Limb (tissue), 2 donors: Measurements from ENCODE around the gene FCHO1.
"Not testable (repeated sequence)": the region's sequence is repeated elsewhere in the genome, so short reads cannot be mapped to it uniquely, and the experiment has no call there.

Experiments used
- DNase-seq, 2 donors: peaks; one replicate each; pipeline ENCODE4 v3.0.0-alpha.2; 2016; ENCODE audit errors: extremely low spot score in 2 of 2

FCHO1 gene

DNA sequence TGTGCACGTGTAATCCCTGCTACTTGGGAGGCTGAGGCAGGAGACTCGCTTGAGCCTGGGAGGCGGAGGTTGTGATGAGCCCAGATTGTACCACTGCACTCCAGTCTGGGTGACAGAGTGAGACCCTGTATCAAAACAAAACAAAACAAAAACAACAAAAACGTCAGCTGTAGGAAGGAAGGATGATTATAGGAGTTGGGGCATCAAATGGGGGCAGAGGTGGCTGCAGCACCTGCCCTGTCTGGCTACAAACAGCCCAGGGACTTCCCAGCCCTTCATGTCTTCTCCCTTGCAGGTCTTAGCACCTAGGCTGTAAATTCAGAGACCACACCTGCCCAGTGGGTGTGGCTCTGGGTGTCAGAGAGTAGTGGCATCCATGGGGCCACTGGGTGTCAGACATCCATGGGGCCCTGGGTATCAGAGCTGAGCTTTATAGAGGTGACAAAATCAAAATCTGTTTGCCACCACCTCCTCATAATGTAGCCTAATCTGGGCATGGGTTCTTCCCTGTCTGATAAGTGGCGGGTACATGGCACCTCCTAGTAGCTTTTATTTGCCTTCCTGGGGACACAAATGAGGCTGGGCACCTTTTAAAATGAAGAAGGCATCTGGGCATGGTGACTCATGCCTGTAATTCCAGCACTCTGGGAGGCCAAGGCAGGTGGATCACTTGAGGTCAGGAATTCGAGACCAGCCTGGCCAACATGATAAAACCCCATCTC, 38.9 kb downstream of the FCHO1 start:
- no peak for DNase-seq

GRCh38 chr19:17794412-17794730, 43.1 kb downstream of the FCHO1 start:
- DNase-seq: no peak

GRCh38 chr19:17794731-17795494, 43.6 kb downstream of the FCHO1 start, which contains the start of gene B3GNT3:
Gene B3GNT3 (plus strand): TSS chr19:17795138. CDS start chr19:17807808, 12,670 bp downstream.
- peak in 1 of 2 donors; percentile 62 for DNase-seq

GRCh38 chr19:17795495-17795856, 44.2 kb downstream of the FCHO1 start:
- no peak for DNase-seq

GRCh38 chr19:17796013-17796837, 44.9 kb downstream of the FCHO1 start:
- DNase-seq: no peak

- DNase-seq: no peak
These were observed 45.7 kb downstream of the FCHO1 start for GRCh38 chr19:17796838-17797423.

- no peak for DNase-seq
These were observed 46.3 kb downstream of the FCHO1 start for GRCh38 chr19:17797424-17798201.

- not testable (repeated sequence) for DNase-seq
These were observed 47.3 kb downstream of the FCHO1 start for GRCh38 chr19:17798599-17798998.

DNA sequence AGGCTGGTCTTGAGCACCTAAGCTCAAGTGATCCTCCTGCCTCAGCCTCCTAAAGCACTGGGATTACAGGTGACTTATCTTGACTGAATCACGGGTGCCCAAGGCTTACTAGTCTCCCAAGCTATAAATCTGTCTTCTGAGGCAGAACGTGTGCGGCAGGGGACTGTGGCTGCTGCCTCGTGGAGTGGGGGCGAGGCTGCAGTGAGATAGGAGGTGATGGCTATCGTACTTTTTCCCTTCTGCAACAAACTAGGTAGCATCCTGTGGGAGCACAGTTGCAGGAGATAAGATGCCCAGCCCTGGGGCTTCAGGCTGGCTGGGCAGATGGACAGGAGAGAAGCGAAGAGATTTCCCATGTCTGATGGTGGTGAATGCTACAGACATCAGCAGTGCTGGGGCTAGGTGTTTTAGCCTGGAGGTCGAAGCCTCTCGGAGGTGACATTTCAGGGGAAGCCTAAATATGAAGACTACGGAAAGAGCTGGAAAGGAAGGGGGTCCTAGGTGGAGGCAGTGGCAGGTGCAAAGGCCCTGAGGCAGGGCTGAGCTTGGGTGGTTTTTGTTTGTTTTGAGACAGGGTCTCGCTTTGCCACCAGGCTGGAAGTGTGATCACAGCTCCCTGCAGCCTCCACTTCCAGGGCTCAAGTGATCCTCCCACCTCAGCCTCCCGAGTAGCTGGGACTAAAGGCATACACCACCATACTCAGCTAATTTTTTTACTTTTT, 51.0 kb downstream of the FCHO1 start:
- DNase-seq: no peak

GRCh38 chr19:17803264-17803896, 52.1 kb downstream of the FCHO1 start:
- no peak for DNase-seq

DNA sequence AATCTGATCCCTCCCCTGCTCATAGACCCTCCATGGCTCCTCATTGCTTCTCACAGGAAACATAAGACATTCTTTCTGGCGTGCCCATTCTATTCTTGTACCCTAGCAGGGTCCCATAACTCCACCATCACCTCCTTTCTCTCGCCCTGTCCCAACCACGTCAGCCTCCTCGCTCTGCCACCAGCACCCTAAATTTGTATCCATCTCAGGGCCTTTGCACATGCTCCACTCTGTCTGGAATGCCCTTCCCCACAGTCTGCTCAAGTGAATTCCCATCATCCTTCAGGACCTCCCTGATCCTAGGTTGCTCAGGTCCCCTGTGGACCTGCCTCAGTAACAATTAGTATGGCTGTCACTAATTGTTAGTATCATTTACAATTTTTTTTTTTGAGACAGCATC, 54.1 kb downstream of the FCHO1 start:
- no peak for DNase-seq

DNA sequence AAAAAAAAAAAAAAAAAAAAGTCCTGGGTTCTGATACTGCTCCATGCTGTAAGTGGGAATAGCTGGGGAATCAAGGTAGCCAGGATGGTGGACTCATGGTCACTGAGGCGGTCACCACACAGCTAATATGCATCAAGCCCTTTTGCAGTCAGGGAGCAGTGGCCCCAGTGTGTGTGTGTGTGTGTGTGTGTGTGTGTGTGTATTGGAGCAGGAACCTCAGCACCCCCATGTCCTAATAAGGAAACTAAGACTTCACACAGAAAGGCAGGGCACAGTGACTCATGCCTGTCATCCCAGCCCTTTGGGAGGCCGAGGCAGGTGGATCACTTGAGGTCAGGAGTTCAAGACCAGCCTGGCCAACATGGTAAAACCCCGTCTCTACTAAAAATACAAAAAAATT, 55.7 kb downstream of the FCHO1 start:
- no peak for DNase-seq

GRCh38 chr19:17807731-17808316, 56.5 kb downstream of the FCHO1 start:
- no peak for DNase-seq

DNA sequence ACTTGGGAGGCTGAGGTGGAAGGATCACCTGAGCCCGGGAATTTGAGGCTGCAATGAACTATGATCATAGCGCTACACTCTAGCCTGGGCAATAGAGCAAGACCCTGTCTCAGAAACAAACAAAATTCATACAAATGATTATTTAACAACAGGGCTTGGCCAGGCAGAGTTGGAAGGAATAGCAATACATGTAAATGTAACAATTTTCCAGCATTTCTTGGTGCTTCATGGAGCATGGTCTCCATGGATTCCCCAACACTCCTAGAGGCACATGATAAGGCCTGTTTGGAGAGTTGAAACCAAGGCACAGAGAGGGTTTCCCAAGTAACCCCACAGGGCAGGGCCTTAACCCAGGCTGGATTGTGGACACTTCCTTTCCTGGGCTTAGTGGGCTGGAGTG, 59.8 kb downstream of the FCHO1 start:
- DNase-seq: no peak

DNA sequence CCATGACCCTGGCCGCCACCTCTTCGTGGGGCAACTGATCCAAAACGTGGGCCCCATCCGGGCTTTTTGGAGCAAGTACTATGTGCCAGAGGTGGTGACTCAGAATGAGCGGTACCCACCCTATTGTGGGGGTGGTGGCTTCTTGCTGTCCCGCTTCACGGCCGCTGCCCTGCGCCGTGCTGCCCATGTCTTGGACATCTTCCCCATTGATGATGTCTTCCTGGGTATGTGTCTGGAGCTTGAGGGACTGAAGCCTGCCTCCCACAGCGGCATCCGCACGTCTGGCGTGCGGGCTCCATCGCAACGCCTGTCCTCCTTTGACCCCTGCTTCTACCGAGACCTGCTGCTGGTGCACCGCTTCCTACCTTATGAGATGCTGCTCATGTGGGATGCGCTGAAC, 60.4 kb downstream of the FCHO1 start:
- DNase-seq: no peak

DNA sequence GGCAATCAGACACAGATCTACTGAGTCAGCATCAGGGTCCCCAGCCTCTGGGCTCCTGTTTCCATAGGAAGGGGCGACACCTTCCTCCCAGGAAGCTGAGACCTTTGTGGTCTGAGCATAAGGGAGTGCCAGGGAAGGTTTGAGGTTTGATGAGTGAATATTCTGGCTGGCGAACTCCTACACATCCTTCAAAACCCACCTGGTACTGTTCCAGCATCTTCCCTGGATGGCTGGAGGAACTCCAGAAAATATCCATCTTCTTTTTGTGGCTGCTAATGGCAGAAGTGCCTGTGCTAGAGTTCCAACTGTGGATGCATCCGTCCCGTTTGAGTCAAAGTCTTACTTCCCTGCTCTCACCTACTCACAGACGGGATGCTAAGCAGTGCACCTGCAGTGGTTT, 60.8 kb downstream of the FCHO1 start:
- DNase-seq: no peak

GRCh38 chr19:17817668-17818363, 66.5 kb downstream of the FCHO1 start:
- no peak for DNase-seq

- DNase-seq: no peak
These were observed 69.9 kb downstream of the FCHO1 start, which contains the start of gene INSL3 for GRCh38 chr19:17821190-17821589. Gene INSL3 (minus strand): TSS chr19:17821519. CDS start chr19:17821506, 13 bp downstream.

DNA sequence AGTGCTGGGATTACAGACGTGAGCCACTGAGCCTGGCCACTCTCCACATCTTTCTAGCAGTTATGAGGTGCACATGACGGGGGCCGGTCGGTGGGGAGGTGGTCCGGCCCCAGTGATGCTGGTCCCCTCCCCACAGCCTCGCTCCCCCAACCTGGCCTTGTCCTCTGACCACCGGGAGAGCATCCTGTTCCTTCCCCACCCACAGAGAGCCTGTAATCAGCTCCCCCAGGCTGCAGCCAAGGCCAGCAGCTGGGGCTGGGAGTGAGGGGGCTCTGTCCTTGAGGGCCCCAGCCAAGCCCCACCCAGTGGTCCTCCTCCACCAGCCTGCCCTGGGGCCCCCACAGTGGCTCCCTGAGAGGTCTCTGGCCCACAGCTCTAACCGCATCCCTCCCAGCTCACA, 73.1 kb downstream of the FCHO1 start:
- DNase-seq: no peak
